ENCODE data around the gene PLEKHA8.
"Not testable (repeated sequence)": the region's sequence is repeated elsewhere in the genome, so short reads cannot be mapped to it uniquely, and the experiment has no call there.

The PLEKHA8 gene

GRCh38 chr7:30068117-30068516, 39.9 kb downstream of the PLEKHA8 start:
- no peak for DNase-seq

GRCh38 chr7:30069096-30069867, 41.1 kb downstream of the PLEKHA8 start:
- DNase-seq: no peak

GRCh38 chr7:30070052-30070451, 41.8 kb downstream of the PLEKHA8 start:
- no peak for DNase-seq

- DNase-seq: no peak
Observed at GRCh38 chr7:30072735-30073134, 44.5 kb downstream of the PLEKHA8 start.

DNA sequence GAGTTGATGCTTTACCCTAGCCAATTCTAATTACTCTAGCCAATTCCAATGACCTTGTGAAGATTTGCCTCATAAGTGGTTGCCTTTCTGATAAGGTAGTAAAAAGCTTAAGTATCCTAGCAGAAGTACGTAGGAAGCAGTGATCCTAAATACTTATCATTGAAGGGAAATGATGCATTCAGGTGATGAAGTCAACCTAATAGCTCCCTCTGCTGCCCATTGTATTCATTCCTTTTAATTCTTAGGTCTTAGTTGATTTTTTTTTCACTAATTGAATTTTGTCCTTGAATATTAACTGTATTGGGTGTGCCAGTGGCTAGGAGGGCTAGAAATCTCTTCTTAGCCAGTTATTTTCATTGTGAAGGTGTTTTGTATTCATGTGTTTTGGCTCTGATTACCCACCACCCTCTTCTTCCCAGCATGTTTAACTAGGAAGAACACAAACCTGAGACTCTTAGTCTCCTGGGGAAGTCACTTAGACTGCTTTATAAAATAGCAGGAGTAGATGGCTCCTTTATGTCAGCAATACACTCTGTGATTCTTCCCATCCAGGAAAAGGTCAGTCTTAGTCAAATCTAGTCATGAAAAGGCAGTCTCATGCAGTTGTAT, 46.3 kb downstream of the PLEKHA8 start:
- DNase-seq: peak; percentile 83

- no peak for DNase-seq
Observed at GRCh38 chr7:30076411-30076810, 48.2 kb downstream of the PLEKHA8 start.

DNA sequence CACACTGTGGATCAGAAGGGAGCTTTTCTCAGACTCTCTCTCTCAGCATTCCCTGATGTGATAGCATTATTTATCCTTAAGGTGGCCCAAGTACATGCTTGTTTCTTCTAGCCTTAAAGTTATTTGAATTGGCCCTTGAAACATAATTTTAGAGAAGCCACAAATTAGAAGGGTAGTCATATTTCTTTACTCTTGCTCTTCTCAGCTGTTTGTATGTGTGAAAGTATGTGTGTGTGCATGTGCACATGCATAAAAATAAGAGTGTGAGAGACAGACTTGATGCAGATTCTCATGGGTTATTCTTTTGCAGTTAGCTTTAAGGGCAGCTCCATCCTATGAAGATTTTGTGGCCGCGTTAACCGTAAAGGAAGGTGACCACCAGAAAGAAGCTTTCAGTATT, 50.1 kb downstream of the PLEKHA8 start:
- DNase-seq: no peak

- DNase-seq: no peak
Observed at GRCh38 chr7:30079880-30080279, 51.7 kb downstream of the PLEKHA8 start.

DNA sequence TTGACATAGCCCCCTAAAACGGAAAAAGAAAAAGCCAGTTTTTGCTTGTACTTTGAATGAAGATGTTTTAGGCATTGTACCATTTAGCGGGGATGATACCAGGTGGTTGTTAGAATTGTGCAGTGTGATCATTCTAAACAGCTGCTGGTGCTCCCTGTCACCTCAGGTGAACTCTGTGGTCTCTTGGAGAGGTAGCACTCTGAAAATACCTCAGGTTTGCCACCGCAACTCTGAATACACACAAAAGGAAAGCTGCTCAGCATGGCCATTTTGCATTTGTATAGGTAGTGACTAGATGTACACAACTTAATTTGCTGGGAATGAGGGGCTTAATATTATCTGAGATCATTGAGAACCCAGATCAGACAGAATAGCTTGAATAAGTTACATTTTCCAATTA, 52.6 kb downstream of the PLEKHA8 start:
- DNase-seq: no peak

DNA sequence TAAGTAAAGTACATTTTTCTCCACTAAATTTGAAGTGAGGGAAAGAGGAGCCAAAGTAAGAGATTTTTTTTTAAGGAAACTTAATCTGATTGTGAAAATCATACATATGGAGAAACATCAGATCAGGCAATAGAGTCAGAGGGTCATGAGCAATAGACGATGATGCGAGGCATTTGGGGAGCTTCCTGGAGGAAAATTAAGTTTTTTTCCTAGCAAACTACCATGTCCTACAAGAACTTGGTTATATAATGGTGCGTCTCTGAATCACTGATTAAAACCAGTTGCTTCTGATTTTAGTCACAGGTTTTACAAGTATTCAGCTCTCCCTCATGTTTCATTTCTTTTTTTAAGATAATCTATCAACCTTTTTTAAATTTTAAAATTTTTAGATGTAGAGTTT, 54.5 kb downstream of the PLEKHA8 start:
- no peak for DNase-seq

DNA sequence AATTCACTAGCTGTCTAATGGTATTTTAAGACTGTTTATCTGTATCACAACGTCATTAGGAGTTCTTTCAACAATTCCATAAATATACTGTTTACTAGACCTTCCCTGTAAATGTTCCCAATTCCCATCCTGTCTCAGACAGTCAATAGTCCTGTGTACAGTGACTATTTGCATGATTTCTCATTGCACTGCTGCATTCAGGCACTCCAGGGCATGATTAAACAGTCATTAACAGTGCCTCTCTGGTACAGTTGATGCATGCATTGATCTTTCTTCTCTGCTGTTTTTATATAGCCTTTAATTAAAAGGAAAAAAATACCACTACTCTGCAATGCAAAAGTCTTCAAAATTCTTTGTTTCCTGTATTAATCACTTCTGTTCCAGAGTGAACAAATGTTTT, 55.1 kb downstream of the PLEKHA8 start:
- no peak for DNase-seq

- DNase-seq: no peak
Observed at GRCh38 chr7:30084212-30084611, 56.0 kb downstream of the PLEKHA8 start.

- no peak for DNase-seq
Observed at GRCh38 chr7:30086529-30086928, 58.3 kb downstream of the PLEKHA8 start.

DNA sequence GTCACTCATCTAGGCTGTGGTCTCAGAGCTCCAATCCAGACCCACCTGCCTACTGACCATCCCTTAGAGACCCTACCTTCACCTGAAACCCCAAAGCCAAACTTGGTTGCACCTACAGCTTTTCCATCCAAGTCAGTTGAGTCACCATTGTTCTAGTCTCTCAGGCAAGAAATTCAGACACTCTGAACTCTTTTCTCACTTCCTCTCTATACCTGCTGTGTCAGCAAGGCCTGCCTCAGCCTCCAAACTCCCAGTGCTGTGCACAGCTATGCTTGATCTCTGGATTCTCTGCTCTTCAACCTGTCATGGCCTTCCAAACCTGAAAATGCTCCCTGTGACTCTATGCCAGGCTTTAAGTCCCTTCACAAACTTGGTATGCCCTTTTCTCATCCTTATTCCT, 59.2 kb downstream of the PLEKHA8 start:
- DNase-seq: no peak

- no peak for DNase-seq
Observed at GRCh38 chr7:30088362-30088761, 60.1 kb downstream of the PLEKHA8 start.

DNA sequence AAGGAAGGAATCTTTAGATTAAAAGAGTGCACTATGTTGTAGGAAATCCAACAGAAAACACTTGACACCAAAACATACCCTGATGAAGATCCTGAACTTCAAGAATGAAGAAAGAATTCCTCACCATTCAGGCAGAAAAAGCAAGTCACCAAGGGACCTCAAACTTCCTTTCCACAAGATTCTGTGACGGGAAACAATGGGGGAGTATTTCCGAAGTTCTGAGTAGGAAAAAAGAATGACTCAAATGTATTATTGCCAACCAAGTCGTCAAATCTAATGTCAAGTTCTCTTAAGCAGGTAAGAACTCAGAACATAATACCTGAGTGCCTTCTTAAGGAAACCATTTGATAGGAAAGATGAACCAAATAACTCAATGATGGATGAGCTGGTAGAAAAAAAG, 61.9 kb downstream of the PLEKHA8 start:
- no peak for DNase-seq

DNA sequence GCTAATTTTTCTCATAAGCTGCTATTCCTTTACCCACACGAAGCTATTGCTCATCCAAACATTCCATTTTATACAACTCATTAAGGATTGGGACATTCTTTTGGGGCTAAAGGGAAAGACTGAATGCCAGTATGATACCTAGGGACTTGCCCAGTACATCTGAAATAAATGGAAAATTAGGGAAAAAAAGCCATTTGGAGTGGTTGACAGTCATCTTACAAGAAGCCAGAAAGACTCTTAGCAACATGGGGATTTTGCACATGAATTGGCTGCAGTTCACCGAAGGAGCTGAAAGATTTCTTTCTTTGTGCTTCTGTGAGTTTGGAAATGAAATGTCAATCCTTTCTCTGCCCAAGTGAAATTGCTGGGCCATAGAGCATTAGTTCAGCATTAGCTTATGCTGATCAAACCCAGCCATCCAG, 63.3 kb downstream of the PLEKHA8 start:
- DNase-seq: no peak

DNA sequence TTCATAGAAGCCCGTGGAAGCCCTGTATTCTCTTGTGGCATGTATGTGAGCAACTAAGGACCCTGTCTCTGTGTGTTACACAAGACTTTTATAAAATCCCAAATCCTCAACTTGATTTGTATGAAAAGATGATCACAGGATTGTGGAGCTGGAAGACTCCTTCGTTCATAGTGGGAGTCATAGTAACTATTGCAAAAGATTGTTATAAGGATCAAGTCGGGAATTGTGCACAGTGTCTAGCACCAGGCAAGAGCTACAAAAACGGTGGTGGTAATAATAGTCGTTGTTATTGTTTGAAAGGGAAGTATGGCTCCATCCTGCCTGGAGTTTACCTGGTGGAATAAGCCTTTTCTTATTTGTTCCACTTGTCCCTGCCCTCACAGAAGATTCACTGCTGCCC, 63.8 kb downstream of the PLEKHA8 start:
- DNase-seq: no peak

DNA sequence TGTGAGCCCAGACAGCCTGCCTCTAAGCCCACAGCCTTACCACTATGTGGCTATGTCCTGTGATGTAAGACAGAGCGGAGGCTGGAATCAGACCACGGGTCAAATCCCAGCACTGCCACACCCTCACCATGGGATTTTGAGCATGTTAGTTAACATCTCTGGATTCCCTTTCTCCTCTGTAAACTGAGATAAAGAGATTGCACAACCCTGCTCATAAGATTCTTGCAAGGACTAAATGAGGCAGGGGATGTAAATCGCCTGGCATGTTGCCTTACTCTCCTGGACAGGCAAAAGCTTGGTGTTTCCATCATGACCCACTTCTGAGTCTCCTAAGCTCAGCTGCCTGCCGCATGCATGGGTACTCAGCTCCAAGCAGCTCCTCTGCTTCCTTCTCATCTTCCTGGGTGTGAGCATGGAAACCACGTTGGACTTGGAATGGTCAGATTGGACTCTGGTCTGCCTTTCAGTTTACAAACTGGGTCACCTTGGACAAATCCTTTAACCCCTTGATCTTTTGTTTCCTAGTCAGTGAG, 65.3 kb downstream of the PLEKHA8 start:
- no peak for DNase-seq

GRCh38 chr7:30098599-30098998, 70.4 kb downstream of the PLEKHA8 start:
- DNase-seq: not testable (repeated sequence)

DNA sequence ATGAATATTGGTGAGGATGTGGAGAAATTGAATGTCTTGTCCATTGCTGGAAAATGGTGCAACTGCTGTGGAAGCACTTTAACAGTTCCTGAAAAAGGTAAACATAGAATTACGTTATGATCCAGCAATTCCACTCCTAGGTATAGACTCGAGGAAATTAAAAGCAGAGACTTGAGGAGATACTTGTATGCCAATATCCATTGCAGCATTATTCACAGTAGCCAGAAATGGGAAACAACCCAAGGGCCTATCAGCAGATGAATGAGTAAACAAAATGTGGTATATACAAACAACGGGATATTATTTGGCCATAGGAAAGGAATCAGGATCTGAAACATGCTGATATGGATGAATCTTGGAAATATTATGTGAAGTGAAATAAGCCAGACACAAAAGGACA, 74.1 kb downstream of the PLEKHA8 start:
- DNase-seq: no peak

DNA sequence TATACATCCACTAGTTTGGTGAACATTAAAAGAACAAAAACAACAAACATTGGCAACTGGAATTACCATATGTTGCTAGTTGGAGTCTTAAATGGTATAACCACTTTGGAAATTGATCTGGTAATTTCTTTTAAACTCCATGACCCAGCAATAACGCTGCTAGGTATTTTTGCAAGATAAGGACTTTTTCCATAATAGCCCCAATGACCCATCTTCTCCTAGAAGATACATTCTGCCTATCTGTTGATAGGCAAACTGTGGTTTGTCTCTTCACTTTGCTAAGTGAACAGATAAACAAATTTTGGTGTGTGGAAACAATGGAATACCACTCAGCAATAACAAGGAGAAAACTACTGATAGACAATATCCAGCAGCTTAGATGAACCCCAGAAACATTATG, 75.9 kb downstream of the PLEKHA8 start:
- DNase-seq: peak; percentile 53

- no peak for DNase-seq
Observed at GRCh38 chr7:30112103-30112713, 84.0 kb downstream of the PLEKHA8 start.

DNA sequence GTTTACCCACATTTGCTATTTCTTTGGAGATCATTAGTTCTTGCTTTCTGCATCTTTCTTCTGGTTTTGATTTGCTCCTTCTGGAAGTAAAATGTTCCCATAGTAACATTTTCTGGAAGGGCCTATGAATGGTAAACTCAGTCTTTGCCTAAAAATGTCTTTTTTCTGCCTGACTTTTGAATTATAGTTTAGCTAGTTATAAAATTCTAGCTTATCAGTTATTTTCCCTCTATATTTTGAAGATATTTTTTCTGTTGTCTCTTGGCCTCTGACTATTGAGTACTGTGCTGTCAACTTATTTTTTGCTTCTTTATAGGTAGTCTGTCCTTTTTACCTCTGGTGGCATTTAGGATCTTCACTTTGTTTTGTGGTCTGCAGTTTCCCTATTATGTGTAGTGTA, 84.9 kb downstream of the PLEKHA8 start:
- no peak for DNase-seq

Data from hematopoietic multipotent progenitor cell treated with erythropoietin and hydrocortisone succinate and interleukin-3 and kit ligand, for 6 days (in vitro differentiated cells).